HG02840 (cell line): ENCODE results near the gene CCDC63.

Experiments used
- ATAC-seq: cut with Tn5 transposase; IDR thresholded peaks from one replicate; pipeline ENCODE4 v1.9.1; 2021; ENCODE audit warnings: mild to moderate bottlenecking, moderate library complexity, moderate number of reproducible peaks; ENCODE audit not compliant: unreplicated experiment, low FRiP score

Gene CCDC63

DNA sequence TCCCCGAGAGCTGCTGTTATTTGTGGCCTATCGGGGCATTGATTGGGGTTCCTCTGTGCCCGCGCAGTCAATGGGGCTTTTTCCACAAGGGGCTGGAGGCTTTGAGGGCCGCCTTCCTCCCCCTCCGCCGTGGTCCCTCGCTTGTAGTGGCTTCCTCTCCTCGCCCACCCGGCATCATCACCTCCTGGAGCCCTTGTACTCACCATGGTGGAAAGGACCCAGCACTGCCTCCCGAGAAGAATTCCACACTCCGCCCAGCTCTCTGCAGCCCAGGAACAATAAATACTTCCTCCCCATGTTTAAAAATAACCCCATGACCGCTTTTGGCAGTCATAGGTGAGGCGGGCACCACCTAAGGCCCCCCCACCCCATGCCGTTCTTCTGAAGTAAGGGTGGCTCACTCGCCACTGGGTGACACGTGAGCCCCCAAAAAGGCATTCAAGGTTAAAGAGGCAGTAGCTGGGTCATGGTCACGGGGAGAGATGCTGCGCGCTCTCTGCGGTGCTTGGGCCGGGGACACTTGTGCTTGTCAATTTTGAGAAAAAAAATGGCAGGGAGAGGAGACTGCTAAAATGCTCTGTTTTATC lies 73.6 kb downstream of the CCDC63 start, which contains the start of gene MYL2:
Gene MYL2, minus strand, starts transcription at position 256 of the 587 bp plus-strand sequence. Its CDS starts 50 bp downstream, at position 206.
- no peak for ATAC-seq

DNA sequence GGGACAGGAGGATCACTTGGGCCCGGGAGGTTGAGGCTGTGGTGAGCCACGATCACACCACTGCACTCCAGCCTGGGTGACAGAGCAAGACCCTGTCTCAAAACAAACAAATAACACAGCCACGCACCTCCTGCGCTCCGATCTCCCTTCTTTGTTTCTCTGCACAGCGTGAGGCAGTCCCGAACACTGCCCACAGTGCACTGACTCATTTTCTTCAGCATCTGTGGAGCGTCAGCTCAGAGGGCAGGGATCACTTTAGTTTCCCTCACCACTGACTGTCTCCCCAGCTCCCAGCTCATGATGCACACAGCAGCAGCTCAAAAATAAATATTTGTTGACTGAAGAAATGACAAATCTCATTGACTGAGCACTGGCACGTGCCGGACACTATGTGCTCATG lies 74.5 kb downstream of the CCDC63 start:
- ATAC-seq: no peak

GRCh38 chr12:110922652-110923051 lies 75.9 kb downstream of the CCDC63 start:
- no peak for ATAC-seq

DNA sequence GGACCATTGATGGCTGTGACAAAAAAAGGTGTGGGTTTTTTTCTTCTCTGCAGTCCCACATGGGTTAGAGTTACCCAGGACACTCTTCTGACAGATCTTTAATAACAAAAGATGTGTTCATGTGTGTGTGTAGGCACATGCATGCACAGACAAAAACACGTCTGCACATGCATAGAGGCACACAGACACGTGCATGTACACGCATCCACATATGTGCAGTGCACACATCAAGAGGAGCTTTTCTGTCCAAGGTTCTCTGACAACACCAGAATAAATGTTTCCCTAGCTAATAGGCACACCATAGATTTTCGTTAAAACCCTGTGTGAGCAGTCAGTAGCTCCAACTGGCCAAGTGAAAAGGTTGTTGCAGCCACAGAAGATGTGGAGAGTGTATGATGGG lies 76.4 kb downstream of the CCDC63 start:
- ATAC-seq: no peak

DNA sequence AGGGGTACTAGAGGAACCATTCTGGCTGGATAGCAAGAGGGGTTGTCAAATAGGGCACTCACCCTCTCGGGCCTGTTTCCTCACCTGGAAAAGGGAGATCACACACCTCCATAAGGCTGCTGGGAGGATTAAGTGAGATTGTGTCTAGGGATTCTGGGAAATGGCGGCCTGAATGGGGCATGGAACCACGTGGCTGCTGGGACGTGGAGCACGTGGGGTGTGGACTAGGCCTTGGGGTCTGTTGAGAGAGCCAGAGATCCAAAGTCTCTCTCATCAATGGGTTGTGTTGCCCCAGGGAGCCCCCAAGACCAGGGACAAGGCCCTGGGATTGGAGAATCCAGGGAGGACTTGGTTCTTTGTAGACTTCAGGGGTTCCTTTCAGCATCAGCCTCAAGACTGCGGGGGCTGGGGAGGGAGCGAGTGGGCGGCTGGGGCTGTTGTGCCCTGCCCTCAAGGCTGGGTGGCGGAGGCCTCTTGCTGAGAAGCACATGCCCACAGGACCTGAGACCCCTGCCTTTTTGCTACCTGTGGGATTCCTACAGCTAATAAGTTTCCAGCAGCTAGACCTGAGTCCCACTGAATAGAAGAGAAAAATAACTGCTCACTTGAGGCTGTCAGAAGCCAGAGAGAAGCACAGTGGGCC lies 77.0 kb downstream of the CCDC63 start:
- ATAC-seq: no peak

DNA sequence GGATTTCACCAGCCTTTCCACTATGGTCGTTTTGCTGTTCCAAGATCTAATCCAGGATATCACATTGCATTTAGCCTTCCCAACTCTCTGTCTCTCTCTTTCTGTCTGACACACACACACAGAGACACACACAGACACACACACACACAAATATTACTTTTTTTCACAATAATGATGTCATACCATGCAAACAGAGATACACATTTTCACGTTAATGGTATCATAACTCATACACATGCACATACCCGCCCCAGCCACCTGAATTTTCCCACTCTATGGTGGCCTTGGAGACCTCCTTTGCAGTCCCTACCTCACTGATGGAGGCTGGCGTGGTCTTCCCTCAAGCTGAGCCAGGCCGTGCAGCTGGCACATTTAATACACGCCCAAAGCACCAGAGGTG lies 80.8 kb downstream of the CCDC63 start:
- no peak for ATAC-seq

DNA sequence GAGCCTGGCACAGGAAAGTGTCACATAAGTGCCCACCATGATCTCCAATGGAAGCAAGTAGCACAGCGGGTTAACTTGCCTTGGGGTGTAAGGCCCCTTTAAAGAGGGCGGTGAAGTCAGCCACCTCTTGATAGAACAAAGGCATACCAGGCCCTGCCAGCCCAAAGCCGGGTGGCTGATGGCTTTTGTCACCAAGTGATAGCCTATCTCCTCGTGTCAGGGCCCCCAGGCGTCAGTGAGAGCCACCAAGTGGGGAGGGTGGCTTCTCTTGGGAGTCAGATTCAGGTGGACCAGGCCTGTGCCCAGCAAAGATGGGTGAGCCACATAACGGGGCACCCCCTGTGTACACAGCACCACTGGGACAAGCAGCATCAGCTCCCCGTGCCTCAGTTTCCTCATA lies 81.9 kb downstream of the CCDC63 start:
- ATAC-seq: no peak

DNA sequence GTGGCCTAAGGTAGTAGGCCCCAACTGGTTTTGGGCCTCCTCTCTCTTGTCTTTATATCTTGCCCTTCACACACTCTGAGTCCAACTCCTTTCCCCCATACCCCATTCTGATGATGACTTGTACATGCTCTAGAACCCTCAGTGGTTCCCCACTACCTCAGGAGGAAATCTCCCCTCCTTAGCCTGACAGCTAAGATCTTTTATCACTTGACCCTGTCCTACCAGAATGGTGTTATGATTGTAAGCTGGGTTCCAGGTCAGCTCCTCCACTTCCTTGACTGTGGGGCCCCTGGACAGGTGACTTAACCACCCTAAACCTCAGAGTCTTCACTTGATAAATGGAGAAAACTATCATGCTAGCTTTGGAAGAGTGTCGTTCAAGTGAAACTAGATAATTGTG lies 83.0 kb downstream of the CCDC63 start:
- no peak for ATAC-seq

- no peak for ATAC-seq
These were observed 83.8 kb downstream of the CCDC63 start for GRCh38 chr12:110930348-110931314.

GRCh38 chr12:110931315-110931728 lies 84.5 kb downstream of the CCDC63 start:
- no peak for ATAC-seq

- no peak for ATAC-seq
These were observed 85.3 kb downstream of the CCDC63 start for GRCh38 chr12:110932046-110932445.

DNA sequence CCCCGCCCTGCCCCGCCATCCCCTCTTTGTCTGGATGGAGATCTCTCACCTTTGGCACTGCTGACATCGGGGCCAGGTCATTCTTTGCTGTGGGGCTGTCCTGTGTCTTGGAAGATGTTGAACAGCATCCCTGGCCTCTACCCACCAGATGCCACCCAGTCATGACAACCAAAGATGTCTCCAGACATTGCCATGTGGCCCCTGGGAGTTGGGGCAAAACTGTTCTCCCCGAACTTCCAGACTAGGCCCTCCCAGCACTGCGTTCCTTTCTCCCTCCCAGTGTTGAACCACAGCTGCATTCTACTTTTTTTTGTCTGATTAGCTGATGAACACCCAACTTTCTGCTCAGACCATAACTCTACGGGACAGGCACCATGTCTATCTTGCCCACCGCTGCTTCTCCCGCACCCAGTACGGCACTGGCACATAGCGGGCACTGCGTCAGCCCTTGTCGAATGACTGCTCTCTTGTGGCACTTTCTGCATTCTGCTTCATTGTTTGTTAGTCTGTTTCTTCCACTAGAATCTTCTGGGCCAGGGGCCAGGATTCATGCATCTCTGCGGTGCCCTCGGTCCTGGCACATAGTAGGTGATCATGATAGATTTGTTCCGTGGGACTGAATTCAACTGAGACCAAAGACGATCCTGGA lies 86.7 kb downstream of the CCDC63 start:
- no peak for ATAC-seq

- no peak for ATAC-seq
These were observed 87.5 kb downstream of the CCDC63 start for GRCh38 chr12:110934093-110934852.

DNA sequence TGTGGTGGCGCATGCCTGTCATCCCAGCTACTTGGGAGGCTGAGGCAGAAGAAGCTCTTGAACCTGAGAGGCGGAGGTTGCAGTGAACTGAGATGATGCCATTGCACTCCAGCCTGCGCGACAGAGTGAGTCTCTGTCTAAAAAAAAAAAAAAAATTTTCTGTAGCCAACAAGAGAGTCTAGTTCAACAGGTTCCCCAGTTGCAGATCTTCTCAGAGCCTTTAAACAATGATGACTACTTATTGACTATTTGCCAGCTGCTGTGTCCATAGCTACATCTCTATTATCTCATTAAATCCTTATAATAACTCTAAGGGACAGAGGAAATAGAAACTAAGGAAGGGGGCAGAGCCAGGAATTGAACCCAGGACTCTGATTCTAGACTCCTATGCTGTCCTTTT lies 88.8 kb downstream of the CCDC63 start:
- ATAC-seq: no peak

GRCh38 chr12:110936367-110937103 lies 89.7 kb downstream of the CCDC63 start:
- ATAC-seq: no peak

DNA sequence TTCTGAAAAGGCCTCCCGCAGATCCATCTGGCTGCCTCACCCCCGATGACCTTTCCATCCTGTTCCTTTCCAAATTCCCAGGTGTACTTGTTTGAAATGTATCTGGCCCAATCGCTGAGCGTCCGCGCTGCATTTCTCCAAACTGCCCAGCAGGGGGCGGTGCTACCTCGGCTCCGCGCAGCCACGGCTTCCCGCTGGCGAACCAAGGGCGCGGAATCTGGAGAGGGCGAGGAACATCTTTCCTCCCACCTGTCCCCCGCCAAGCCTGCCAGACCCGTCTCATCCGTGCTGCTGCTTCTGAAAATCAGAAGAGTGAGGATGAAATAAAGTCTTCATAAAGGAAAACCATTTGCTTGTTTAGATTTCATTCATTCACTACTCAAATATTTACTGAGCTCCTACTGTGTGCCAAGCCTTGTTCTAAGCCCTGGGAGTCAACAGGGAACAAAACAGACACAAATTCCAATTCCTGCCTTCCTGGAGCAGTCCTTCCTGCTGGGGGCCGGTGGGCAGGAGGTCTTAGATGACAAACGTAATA lies 90.4 kb downstream of the CCDC63 start:
- ATAC-seq: no peak

DNA sequence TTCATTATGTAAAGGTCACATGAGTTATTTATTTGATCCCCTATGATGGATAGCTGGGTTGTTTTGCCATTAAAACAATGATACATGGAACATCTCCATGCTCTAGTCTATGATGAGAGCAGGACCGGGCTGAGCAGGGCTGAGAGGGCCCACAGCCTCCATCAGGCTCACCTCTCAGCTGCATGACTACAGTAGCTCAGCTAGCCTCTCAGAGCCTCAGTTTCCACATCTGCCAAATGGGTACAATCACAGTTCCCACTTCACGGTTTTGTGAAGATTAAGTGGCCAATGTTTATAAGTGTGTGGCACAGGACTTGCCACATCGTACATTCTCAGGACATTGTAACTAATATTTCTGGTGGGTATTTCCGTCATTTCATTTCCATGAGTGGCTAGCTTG lies 93.5 kb downstream of the CCDC63 start:
- no peak for ATAC-seq

GRCh38 chr12:110940933-110941332 lies 94.1 kb downstream of the CCDC63 start:
- no peak for ATAC-seq

DNA sequence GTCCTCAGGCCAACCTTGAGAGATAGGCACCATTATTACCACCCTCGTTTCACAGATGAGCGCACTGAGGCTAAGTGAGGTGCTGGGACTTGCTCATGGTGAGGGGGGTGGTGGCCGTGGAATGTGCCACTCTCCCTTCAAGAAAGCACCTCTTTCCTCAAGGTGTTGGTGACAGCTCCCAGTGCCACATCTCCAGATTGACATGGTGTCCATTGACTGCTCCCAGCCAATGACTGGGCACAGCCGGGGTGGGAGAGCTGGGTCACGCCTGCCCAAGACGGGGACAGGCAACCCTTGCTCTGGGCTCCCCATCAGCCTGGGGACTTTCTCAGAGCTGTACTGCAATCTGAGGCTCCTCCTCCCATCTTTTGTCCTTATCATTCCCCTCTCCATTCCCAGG lies 94.6 kb downstream of the CCDC63 start:
- no peak for ATAC-seq
